SK-N-SH (cell line): Measurements from ENCODE around the gene DNAJC17. TPM values are rescaled to one million over a fixed set of nuclear protein-coding genes. Genes with fewer than 3 reads are reported as not detected.

ENCODE experiments used
- CTCF ChIA-PET: fragments of 300-600, 350-600 bp; formaldehyde crosslinking; extraction: SDS; loops from one replicate; lab custom pipeline; 2021; lab: Yijun Ruan, JAX
- POLR2A ChIA-PET: fragments of 350-600 bp; sonication (Branson Sonifier 250); formaldehyde crosslinking; extraction: SDS; loops from one replicate; lab custom pipeline; 2020; ENCODE audit warnings: antibody characterized with exemption, inconsistent platforms; lab: Yijun Ruan, JAX
- DNase-seq: peaks from one replicate; pipeline ENCODE4 v3.0.0; 2012
- H2AFZ ChIP-seq: fragments of 200-600 bp; sonication (generic); 2 replicates; pipeline ENCODE4 v1.8.1; 2016; ENCODE audit warnings: antibody characterized with exemption, mild to moderate bottlenecking, low read depth
- H3F3A ChIP-seq: fragments of 200-600 bp; sonication (generic); replicated peaks from 2 replicates; pipeline ENCODE3; 2016; ENCODE audit warnings: antibody characterized with exemption, mild to moderate bottlenecking; ENCODE audit not compliant: insufficient read depth
- H3K27ac ChIP-seq, 2 experiments: fragments of 200-500 bp in 1 of 2; fragments of 200-600 bp in 1 of 2; sonication (Bioruptor generic) in 1 of 2; sonication (generic), shearing (Covaris generic) in 1 of 2; 2 replicates each; pipeline versions ENCODE4 v1.5.1 to v1.6.1; 2014 to 2016; ENCODE audit warnings: low read depth in 2 of 2, inconsistent platforms in 1 of 2, low read length in 1 of 2, mild to moderate bottlenecking in 1 of 2, mixed read lengths in 1 of 2
- H3K27me3 ChIP-seq: fragments of 200-600 bp; sonication (generic), shearing (Covaris generic); 2 replicates; pipeline ENCODE4 v1.6.1; 2016; ENCODE audit warnings: mixed run types; ENCODE audit not compliant: insufficient read depth
- H3K36me3 ChIP-seq, 2 experiments: fragments of 200-500 bp in 1 of 2; fragments of 200-600 bp in 1 of 2; sonication (Bioruptor generic) in 1 of 2; sonication (generic) in 1 of 2; replicated peaks in 1 of 2; 2 replicates each; pipeline versions ENCODE3 to v1.5.1; 2014 to 2016; ENCODE audit warnings: low read length in 1 of 2, mild to moderate bottlenecking in 1 of 2; ENCODE audit not compliant: insufficient read depth in 2 of 2, control insufficient read depth in 1 of 2
- H3K4me1 ChIP-seq, 2 experiments: fragments of 200-500 bp in 1 of 2; fragments of 200-600 bp in 1 of 2; sonication (Bioruptor generic) in 1 of 2; sonication (generic), shearing (Covaris generic) in 1 of 2; 2 replicates each; pipeline versions ENCODE4 v1.5.1 to v1.6.1; 2014 to 2016; ENCODE audit warnings: low read depth in 1 of 2, low read length in 1 of 2, mixed run types in 1 of 2; ENCODE audit not compliant: insufficient read depth in 2 of 2, control insufficient read depth in 1 of 2
- H3K4me2 ChIP-seq: fragments of 200-600 bp; sonication (generic), shearing (Covaris generic); 2 replicates; pipeline ENCODE4 v1.6.1; 2017; ENCODE audit warnings: mixed run types
- H3K4me3 ChIP-seq, 2 experiments: fragments of 200-500 bp in 1 of 2; fragments of 200-600 bp in 1 of 2; sonication (Bioruptor generic) in 1 of 2; sonication (generic), shearing (Covaris generic) in 1 of 2; 2 replicates each; pipeline versions ENCODE4 v1.5.1 to v1.8.1; 2014 to 2016; ENCODE audit warnings: low read depth in 2 of 2, inconsistent platforms in 1 of 2, low read length in 1 of 2, mild to moderate bottlenecking in 1 of 2, mixed read lengths in 1 of 2, moderate library complexity in 1 of 2
- H3K79me2 ChIP-seq: fragments of 200-600 bp; sonication (generic); 2 replicates; pipeline ENCODE4 v1.8.1; 2017; ENCODE audit warnings: mild to moderate bottlenecking; ENCODE audit not compliant: insufficient read depth
- H3K9ac ChIP-seq: fragments of 200-600 bp; sonication (generic); 2 replicates; pipeline ENCODE4 v1.6.1; 2017; ENCODE audit warnings: mixed run types
- H3K9me2 ChIP-seq: fragments of 200-600 bp; sonication (generic); 2 replicates; pipeline ENCODE4 v1.6.1; 2017; ENCODE audit warnings: mixed run types
- H3K9me3 ChIP-seq: fragments of 200-600 bp; sonication (generic); 2 replicates; pipeline ENCODE4 v1.6.1; 2017; ENCODE audit warnings: mixed run types, mild to moderate bottlenecking, moderate library complexity
- H4K20me1 ChIP-seq: fragments of 200-600 bp; sonication (generic); 2 replicates; pipeline ENCODE4 v1.6.1; 2017; ENCODE audit warnings: mild to moderate bottlenecking, mixed run types; ENCODE audit not compliant: insufficient read depth
- GABPA ChIP-seq: IDR thresholded peaks from 2 replicates; pipeline ENCODE4 v1.4.0; 2012; ENCODE audit warnings: low read depth, mild to moderate bottlenecking
- POLR2AphosphoS5 ChIP-seq: IDR thresholded peaks from 2 replicates; pipeline ENCODE4 v1.6.1; 2012; ENCODE audit warnings: low read depth, low read length
- RCOR1 ChIP-seq: fragments of 150-350 bp; IDR thresholded peaks from 2 replicates; pipeline ENCODE4 v1.6.1; 2017; ENCODE audit warnings: antibody characterized with exemption, low read length
- RXRA ChIP-seq: IDR thresholded peaks from 2 replicates; pipeline ENCODE4 v1.4.0; 2012; ENCODE audit warnings: low read depth, mild to moderate bottlenecking, borderline replicate concordance
- TAF1 ChIP-seq: IDR thresholded peaks from 2 replicates; pipeline ENCODE4 v1.6.1; 2012; ENCODE audit warnings: low read depth, mild to moderate bottlenecking, low read length, moderate library complexity, borderline replicate concordance
- WGBS: methylation state at CpG from one replicate; pipeline ENCODE4 v1.1.6; 2017; ENCODE audit warnings: low lambda C conversion rate; 5-methylcytosine and 5-hydroxymethylcytosine counted together
- polyA plus RNA-seq, 3 experiments: library from polyadenylated mRNA; depleted of rRNA; stranded (reverse); fragments of >200 nt; gene quantifications; 2 replicates each; pipeline ENCODE4 v1.2.3, GENCODE V29; 2012
- TF ChIP-seq, protein P1 (sequence below): IDR thresholded peaks from 2 replicates; pipeline ENCODE4 v1.4.0; 2012; ENCODE audit warnings: low read depth
- TF ChIP-seq, protein P2 (sequence below): IDR thresholded peaks from 2 replicates; pipeline ENCODE4 v1.6.1; 2012; ENCODE audit warnings: mild to moderate bottlenecking, low read depth, low read length, moderate library complexity
- TF ChIP-seq, protein P3 (sequence below): fragments of 150-350 bp; IDR thresholded peaks from 2 replicates; pipeline ENCODE4 v1.6.1; 2016; ENCODE audit warnings: mild to moderate bottlenecking, low read depth, low read length
- TF ChIP-seq, protein P4 (sequence below): fragments of 200-600 bp; sonication (generic); IDR thresholded peaks from 2 replicates; pipeline ENCODE4 v1.6.1; 2017; ENCODE audit warnings: antibody characterized with exemption, mild to moderate bottlenecking, moderate library complexity

DNAJC17 gene
- polyA plus RNA-seq, 1 of the 3 experiments (the other 2 are of a cell fraction), result 61.6 TPM

DNA sequence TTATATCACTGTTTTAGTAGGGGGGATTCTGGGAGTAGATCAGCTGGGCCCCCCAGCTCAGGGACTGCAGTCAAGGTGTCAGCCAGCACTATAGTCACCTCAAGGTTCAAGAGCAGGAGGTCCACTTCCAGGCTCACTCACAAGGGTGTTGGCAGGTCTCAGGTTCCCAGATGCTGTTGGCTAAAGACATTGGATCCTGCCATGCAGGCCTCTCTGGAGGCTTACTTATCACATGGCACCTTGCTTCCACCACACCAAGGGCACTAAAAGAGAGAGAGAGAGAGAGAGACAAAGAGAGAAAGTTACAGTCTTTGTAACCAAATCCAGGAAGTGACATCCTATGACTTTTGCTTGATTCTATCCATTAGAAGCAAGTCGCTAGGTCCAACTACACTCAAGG, 28.7 kb upstream of the DNAJC17 start:
- H2AFZ ChIP-seq, result no peak overlapping the region
- H3K4me2 ChIP-seq, result no peak overlapping the region
- no peak for TF ChIP-seq RXRA
- TF ChIP-seq, protein P1, sequence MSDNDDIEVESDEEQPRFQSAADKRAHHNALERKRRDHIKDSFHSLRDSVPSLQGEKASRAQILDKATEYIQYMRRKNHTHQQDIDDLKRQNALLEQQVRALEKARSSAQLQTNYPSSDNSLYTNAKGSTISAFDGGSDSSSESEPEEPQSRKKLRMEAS, result no peak
- WGBS, result 86% methylated on average over 1 of the region's 1 CpG
- no peaks in the 10 kb centered on the region for H4K20me1 ChIP-seq
- no peak overlapping the region for H3K9ac ChIP-seq
- no peaks in the 10 kb centered on the region for H3K9me2 ChIP-seq
- no peaks in the 10 kb centered on the region for H3F3A ChIP-seq
- no peaks in the 10 kb centered on the region for H3K36me3 ChIP-seq
- peaks cover 0 to 3% of the 10 kb centered on the region in 2 experiments; a peak in 1 of 4 replicates for H3K4me1 ChIP-seq
- CTCF ChIA-PET, result no interaction called here
- no peak for DNase-seq
- H3K79me2 ChIP-seq, result no peaks in the 10 kb centered on the region
- H3K9me3 ChIP-seq, result no peaks in the 10 kb centered on the region
- POLR2A ChIA-PET, result no interaction called here
- H3K27me3 ChIP-seq, result no peaks in the 10 kb centered on the region
- no peak overlapping the region for H3K27ac ChIP-seq
- H3K4me3 ChIP-seq, result no peak overlapping the region

DNA sequence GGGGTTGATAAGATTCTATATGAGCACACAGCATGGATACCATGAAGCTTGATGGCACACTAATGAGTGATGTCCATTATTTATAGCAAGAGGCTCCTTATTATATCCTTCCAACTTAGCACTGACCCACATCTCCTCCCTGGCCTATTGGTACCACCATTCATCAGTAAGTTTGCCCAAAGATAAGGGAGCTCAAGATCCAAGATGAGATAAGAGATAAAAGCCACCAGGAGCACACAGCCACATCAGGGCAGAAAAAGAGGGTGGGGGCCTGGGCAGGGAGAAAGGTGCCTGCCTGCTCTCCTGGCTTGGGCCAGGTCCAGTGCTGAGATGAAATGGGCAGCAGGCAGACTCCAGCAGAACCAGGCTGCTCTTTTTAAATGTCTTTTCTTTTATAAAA, 25.6 kb upstream of the DNAJC17 start:
- no peaks in the 10 kb centered on the region for H3K79me2 ChIP-seq
- no peaks in the 10 kb centered on the region for H3K9me3 ChIP-seq
- H3K4me2 ChIP-seq, result no peak overlapping the region
- H4K20me1 ChIP-seq, result no peaks in the 10 kb centered on the region
- TF ChIP-seq GABPA (no peak), RCOR1 (no peak), POLR2AphosphoS5 (no peak), TAF1 (no peak)
- TF ChIP-seq, protein P2, sequence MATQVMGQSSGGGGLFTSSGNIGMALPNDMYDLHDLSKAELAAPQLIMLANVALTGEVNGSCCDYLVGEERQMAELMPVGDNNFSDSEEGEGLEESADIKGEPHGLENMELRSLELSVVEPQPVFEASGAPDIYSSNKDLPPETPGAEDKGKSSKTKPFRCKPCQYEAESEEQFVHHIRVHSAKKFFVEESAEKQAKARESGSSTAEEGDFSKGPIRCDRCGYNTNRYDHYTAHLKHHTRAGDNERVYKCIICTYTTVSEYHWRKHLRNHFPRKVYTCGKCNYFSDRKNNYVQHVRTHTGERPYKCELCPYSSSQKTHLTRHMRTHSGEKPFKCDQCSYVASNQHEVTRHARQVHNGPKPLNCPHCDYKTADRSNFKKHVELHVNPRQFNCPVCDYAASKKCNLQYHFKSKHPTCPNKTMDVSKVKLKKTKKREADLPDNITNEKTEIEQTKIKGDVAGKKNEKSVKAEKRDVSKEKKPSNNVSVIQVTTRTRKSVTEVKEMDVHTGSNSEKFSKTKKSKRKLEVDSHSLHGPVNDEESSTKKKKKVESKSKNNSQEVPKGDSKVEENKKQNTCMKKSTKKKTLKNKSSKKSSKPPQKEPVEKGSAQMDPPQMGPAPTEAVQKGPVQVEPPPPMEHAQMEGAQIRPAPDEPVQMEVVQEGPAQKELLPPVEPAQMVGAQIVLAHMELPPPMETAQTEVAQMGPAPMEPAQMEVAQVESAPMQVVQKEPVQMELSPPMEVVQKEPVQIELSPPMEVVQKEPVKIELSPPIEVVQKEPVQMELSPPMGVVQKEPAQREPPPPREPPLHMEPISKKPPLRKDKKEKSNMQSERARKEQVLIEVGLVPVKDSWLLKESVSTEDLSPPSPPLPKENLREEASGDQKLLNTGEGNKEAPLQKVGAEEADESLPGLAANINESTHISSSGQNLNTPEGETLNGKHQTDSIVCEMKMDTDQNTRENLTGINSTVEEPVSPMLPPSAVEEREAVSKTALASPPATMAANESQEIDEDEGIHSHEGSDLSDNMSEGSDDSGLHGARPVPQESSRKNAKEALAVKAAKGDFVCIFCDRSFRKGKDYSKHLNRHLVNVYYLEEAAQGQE, result no peak
- TF ChIP-seq, protein P3, sequence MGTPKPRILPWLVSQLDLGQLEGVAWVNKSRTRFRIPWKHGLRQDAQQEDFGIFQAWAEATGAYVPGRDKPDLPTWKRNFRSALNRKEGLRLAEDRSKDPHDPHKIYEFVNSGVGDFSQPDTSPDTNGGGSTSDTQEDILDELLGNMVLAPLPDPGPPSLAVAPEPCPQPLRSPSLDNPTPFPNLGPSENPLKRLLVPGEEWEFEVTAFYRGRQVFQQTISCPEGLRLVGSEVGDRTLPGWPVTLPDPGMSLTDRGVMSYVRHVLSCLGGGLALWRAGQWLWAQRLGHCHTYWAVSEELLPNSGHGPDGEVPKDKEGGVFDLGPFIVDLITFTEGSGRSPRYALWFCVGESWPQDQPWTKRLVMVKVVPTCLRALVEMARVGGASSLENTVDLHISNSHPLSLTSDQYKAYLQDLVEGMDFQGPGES, result no peak
- TF ChIP-seq, protein P4, sequence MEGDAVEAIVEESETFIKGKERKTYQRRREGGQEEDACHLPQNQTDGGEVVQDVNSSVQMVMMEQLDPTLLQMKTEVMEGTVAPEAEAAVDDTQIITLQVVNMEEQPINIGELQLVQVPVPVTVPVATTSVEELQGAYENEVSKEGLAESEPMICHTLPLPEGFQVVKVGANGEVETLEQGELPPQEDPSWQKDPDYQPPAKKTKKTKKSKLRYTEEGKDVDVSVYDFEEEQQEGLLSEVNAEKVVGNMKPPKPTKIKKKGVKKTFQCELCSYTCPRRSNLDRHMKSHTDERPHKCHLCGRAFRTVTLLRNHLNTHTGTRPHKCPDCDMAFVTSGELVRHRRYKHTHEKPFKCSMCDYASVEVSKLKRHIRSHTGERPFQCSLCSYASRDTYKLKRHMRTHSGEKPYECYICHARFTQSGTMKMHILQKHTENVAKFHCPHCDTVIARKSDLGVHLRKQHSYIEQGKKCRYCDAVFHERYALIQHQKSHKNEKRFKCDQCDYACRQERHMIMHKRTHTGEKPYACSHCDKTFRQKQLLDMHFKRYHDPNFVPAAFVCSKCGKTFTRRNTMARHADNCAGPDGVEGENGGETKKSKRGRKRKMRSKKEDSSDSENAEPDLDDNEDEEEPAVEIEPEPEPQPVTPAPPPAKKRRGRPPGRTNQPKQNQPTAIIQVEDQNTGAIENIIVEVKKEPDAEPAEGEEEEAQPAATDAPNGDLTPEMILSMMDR, result no peak
- no peak for DNase-seq
- no peak overlapping the region for H3K9ac ChIP-seq
- no peaks in the 10 kb centered on the region for H3K27me3 ChIP-seq
- CTCF ChIA-PET, result interaction anchor here (0.7 kb wide), 1 partner anchor 191 kb away, joined by 3 read pairs; no protein-coding TSS in a partner anchor
- POLR2A ChIA-PET, result interaction anchor here (0.6 kb wide), 1 partner anchor 111 kb away, joined by 4 read pairs; no protein-coding TSS in a partner anchor
- H3K36me3 ChIP-seq, result no peaks in the 10 kb centered on the region
- H3K4me1 ChIP-seq, result peaks cover 0 to 3% of the 10 kb centered on the region in 2 experiments; a peak in 1 of 4 replicates
- H3K9me2 ChIP-seq, result no peaks in the 10 kb centered on the region
- no peak overlapping the region for H3K27ac ChIP-seq
- H3K4me3 ChIP-seq, result no peak overlapping the region
- no peaks in the 10 kb centered on the region for H3F3A ChIP-seq
- no peak overlapping the region for H2AFZ ChIP-seq
